Activated CD8-positive, alpha-beta memory T cell treated with anti-CD3 and anti-CD28 coated beads, Interleukin-2, amount 50 U/mL, for 24 hours (primary cell): Measurements from ENCODE around the gene NINJ1.

Experiments
- DNase-seq: peaks from one replicate; pipeline ENCODE4 v3.0.0-alpha.2; 2020; ENCODE audit errors: extremely low read depth

Gene NINJ1

GRCh38 chr9:93132287-93132927 is 1.6 kb downstream of the NINJ1 start:
- DNase-seq = no peak

DNA sequence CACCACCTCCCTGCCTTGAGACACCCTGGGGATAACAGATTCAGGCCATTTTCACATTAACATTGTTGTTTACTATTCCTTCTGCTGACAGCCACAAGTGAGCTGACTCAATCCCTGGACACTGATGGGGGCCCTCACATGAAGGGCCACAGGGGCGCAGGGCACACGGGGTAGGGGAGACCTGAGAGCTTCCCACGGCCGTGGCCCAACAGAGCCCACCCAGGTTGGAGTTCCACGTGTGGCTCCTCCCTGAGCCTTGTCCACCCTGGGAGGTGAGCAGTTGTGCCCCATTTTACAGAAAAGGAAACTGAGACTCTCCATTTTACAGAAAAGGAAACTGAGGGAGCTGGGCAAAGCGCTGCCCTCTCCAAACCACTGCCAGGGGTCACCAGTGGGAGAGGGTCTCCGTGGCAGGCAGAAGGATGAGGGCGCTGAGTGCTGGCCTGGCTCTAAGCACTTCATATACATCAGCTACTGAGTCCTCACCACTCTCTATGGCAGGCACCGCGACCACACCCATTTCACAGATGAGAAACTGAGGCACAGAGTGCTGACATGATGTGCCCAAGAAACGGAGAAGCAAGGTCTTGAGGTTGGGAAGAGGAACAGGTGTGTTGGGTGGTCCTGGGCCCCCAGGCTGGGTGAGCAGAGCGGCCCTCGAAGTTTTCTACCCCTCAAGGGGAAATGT is 2.3 kb downstream of the NINJ1 start:
- no peak for DNase-seq

- no peak for DNase-seq
These were observed 3.1 kb downstream of the NINJ1 start for GRCh38 chr9:93130861-93131481.

- DNase-seq = no peak
These were observed 4.2 kb downstream of the NINJ1 start for GRCh38 chr9:93129691-93130500.

GRCh38 chr9:93129286-93129685 is 4.8 kb downstream of the NINJ1 start:
- no peak for DNase-seq

DNA sequence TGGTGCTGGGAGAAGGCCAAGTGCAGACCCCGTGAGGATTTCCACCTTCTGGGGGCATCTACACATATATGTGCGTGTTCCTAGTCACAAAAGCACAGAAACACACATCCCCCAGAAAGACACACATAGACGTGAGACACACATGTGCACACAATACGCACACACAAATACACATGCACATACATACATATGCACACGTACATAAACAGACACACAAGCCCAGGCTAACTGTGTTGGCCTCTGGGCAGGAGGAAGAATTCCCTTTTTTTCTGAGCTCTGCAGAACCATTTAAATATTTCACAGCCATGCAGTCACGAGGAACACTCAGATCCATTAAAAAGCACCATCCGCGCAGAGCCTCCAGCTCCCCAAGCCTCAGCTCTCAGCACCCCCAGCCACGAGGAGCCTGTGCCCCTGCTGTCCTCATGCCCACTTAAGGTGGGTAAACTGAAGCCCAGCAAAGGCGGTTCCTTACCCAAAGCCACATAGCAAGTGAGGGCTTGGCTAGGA is 5.3 kb downstream of the NINJ1 start:
- no peak for DNase-seq

GRCh38 chr9:93128011-93128714 is 5.9 kb downstream of the NINJ1 start:
- DNase-seq = no peak

- no peak for DNase-seq
These were observed 6.6 kb downstream of the NINJ1 start for GRCh38 chr9:93127395-93127911.

DNA sequence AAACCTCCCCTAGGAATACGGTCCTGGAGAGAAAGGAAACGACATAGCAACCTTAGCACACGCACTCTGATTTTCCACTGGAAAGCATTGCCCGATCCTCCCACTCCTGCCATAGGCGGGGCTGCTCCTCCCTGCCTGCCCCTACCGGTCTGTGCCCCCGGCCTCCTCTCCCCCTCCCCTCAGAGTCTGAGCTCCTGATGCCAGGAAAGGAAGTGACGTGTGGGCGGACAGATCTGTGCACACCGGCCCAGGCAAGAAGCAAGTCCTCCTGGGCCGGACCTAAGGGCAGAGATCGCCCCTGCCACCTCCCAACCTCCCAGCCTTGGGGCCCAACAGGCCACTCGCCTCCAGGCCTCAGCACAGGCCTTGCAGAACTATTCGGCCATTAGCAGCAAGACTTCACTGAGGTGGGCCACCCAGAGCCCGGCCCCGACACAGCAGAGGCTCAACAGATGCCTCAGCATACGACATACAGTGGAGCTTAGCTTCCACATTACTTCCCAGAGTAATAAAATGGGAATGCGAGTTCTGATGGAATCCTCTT is 7.2 kb downstream of the NINJ1 start:
- no peak for DNase-seq

- DNase-seq = no peak
These were observed 7.8 kb downstream of the NINJ1 start for GRCh38 chr9:93126151-93126781.

GRCh38 chr9:93125331-93125894 is 8.6 kb downstream of the NINJ1 start:
- no peak for DNase-seq

DNA sequence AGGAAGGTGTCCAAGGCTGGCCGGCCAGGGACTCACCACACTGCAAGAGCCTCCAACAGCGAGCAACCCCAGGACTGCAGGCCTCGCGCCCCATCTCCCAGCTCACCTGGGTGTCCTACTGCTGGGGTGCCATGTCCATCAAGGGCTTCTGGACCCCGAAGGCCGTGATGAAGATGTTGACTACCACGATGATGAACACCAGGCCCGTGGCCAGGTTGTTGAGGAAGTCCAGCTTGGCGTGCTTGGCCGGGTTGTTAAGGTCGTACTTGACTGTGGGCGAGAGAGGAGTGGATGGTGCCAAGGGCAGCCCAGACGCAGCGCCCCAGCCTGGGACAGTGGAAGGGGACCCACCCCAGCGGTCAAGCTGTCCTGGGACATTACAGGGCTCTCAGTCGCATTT is 9.3 kb downstream of the NINJ1 start:
- no peak for DNase-seq

GRCh38 chr9:93123561-93124283 is 10.3 kb downstream of the NINJ1 start:
- no peak for DNase-seq

DNA sequence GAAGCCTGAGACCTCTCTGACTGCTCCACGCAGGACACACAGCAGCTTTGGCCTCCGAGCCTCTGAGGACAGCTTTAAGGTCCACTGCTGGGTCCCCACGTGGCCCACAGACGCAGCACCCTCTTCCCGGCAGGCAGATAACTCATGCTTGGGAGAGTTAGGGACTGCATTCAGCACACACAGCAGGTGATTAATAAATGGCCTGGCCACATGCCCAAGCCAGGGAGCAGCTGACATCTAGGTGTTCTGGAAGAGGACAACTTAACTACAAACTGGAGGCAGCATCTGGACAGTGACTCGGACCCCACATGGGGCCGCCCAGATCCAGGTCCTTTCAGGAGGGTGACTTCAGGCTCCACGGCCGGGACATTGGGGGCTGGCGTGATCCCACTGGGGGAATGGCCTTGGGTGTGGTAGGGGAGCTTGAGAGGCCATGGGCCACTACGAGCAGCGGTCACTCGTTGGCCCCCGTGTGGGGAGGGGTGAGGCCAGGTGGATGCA is 11.3 kb downstream of the NINJ1 start:
- DNase-seq = no peak

DNA sequence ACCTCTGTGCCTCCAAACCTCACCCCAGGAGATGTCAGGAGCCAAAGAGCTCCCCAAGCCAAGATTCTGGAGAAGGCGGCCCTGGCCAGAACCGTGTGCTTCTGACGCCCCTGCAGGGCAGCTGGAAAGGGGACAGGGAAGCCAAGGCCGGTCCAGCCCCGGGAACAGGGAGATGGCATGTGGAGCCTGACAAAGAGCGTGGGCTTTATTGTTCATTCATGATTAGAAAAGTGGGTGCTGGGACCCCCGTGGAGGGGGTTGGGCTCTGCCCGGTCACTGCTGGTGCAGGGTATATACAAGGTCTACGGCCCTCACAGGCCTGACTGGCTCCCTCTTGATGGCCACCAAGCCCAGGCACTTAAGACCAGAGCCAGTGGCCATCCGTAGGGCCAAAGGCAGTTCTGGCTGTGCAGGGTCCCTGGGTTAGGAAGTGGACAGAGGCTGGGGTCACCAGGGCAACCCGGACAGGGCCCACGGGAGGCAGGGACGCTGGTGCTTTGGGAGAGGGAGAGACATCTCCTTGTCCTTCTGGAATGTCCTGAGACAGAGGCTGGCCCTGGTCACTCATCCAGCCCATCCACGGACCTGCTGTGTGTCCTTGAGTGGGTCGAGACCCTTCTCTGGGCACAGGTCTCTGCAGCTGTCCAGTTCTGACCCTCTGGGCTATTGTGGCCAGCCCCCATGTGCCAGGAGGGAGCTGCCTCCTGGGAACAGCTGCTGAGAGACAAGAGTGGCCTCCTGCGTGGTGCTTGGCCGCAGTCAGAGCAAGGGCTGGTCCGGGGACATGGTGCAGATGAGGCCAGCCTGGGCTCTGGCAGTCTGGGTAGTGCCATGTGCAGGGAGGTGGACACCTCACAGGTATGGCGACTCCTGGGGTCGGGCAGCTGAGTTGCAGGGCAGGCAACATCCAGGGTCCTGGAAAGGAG is 12.5 kb downstream of the NINJ1 start:
- DNase-seq = no peak

DNA sequence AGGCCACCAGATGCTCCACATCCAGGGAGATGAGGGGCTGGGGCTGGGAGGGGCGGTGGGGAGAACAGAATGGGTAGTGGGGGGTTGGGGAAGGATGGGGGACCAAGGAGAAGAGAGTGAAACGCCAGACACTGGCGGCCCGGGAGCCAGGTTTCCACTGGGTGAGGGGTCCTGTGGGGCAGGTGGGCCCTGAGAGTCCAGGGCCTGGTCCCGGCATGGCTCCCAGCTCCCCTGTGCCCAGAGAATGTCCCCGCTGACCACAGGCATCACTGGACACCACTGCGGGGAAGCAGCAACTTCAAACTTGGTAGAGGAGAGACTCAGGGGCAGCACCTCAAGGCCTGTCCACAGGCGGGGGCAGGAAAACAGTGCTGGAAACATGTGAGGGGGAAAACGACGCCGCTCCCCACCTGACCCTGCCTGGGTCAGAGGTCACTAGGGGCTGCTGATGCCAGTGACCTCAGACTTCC is 13.2 kb downstream of the NINJ1 start:
- no peak for DNase-seq

GRCh38 chr9:93119953-93120845 is 13.9 kb downstream of the NINJ1 start:
- no peak for DNase-seq
